Activated gamma-delta T cell treated with anti-CD3 and anti-CD28 coated beads, Interleukin-2, amount 50 U/mL, for 16 hours (primary cell): ENCODE measurements around the gene CLCNKA.
"Not testable (repeated sequence)": the region's sequence is repeated elsewhere in the genome, so short reads cannot be mapped to it uniquely, and the experiment has no call there.

Experiments used
- DNase-seq: peaks from one replicate; pipeline ENCODE4 v3.0.0-alpha.2; 2020; ENCODE audit warnings: low read depth

The CLCNKA gene

DNA sequence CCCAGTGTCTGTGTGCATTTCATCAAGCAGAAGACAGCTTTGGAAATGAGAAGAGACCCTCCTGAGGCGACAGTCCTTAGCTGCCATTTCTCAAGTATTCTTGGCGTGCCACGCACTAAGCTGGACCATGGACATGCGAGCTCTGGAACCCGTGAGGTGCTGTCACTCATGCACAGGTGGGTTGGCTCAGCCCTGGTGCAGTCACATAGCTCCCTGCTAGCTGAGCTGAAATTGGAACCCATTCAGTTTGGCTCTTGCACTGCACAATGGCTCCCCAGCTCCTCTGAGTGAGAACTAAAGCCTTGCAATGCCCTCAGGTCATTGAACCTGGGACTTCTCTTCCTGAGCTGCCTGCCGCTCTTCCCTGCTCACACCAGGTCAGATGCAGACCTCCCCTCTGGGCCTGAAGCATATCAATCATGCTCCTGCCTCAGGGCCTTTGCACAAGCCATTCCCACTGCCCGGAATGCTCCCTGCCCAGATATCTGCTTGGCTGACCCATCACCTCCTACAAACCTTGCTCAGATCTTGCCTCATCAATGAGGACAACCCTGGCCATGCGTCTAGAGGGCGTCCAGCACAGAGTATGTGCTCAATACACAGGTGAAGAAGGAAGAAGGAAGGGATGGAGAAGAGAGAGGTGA is 24.1 kb upstream of the CLCNKA start:
- no peak for DNase-seq

DNA sequence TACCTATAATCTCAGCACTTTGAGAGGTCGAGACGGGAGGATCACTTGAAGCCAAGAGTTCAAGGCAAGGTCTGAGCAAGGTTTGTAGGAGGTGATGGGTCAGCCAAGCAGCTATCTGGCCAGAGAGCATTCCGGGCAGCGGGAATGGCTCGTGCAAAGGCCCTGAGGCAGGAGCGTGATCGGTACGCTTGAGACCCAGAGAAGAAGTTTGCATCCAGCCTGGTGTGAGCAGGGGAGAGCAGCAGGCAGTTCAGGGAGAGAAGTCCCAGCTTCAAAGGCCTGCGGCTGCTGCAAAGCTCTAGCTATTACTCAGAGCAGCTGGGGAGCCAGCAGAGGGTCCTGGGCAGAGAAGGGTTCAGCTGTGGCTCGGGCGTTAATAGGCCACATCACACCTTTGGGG is 22.9 kb upstream of the CLCNKA start:
- DNase-seq = no peak

DNA sequence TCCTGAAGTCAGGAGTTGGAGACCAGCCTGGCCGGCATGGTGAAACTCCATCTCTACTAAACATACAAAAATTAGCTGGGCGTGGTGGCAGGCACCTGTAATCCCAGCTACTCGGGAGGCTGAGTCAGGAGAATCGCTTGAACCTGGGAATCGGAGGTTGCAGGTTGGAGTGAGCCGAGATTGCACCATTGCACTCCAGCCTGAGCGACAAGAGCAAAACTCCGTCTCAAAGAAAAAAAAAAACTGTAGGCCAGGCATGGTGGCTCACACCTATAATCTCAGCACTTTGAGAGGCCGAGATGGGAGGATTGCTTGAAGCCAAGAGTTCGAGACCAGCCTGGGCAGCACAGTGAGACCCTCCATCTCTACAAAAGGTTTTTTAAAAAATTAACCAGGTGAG is 20.6 kb upstream of the CLCNKA start:
- not testable (repeated sequence) for DNase-seq

DNA sequence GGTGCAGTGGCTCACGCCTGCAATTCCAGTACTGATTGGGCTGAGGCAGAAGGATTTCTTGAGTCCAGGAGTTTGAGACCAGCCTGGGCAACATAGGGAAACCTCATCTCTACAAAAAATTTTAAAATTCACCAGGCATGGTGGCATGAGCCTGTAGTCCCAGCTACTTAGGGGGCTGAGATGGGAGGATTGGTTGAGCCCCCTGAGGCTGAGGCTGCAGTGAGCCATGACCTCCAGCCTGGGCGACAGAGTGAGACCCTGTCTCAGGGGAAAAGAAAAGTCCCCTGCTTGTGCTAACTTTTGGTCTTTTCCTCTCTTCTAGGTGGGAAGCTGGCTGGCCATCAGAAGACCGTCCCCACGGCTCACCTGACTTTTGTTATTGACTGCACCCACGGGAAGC is 16.2 kb upstream of the CLCNKA start:
- no peak for DNase-seq

DNA sequence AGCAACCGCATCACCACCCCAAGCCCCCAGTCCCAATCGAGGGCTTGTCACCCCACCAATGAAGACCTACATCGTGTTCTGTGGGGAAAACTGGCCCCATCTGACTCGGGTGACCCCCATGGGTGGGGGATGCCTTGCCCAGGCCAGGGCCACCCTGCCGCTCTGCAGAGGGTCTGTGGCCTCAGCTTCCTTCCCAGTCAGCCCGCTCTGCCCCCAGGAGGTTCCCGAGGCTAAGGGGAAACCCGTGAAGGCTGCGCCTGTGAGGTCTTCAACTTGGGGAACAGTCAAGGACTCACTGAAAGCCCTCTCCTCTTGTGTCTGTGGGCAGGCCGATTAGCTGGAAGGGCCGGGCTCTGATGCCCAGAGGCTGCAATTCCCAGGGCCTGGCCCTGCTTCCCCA is 15.8 kb upstream of the CLCNKA start:
- no peak for DNase-seq

DNA sequence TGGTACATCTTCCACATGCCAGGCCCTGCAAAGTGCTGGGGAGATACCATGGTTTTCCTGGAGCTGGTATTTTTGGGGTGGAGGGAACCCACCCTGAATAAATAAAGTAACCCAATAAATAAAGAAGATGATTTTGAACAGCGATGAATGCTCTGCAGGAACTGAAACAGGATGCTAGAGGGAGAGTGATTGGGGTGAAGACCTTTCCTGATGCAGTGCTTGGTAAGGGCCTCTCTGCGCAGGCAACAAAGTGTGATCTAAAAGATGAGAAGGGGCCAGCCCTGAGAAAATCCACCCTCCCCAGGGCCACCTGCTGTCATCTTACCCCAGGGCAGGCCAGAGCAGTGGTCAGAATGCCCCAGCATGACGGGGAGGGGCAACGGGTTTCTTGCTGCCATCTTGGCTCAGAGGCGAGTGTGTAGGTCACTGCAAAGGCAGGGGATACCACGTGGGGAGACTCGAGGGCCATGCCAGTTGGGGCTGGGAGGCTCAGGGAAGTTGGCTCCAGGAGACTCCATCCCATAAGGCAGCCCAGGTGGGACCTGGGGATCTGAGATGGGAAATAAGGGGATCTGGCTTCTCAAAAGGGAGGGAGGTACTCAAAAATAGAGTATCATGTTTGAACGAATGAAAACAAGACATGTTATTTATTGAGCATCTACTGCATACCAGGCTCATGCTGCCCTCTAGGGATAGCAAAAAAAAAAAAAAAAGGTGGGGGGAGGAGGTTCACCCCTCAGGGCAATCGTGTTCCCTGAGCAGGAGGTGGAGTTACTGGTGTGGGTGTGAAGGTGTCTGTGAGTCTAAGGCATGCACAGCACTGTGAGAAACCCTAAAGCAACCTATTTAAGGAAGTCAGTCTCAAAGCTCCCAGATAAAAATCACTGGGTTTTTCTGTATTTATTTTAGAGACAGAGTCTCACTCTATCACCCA is 15.0 kb upstream of the CLCNKA start:
- no peak for DNase-seq

DNA sequence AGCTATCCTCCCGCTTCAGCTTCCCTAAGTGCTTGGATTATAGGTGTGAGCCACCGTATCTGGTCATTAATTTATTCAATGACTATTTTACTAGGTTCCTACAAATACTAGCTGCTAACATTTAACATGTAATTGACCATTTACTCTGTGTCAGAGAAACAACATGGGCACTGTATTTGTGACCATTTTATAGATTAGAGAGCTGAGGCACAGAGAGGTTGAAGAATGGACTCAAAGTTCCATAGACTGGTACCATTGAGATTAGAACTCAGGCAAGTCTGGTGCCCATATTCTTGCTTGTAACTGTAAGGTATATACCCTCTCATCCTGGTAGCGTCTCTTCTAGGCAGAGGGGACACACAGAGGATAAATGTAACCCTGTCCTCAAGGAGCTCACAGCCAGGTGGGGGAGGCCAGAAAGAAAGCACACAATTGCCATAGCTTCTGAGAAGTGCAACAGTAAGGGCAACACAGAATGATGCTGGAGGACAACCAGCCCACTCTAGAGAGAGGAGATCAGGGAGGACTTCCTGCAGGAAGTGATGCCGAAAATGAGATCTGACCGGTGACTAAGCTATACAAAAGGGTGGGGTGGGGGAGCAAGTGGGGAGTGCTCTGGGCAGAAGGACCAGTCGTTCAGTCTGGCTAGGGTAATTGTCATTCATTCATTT is 14.0 kb upstream of the CLCNKA start:
- DNase-seq = no peak

DNA sequence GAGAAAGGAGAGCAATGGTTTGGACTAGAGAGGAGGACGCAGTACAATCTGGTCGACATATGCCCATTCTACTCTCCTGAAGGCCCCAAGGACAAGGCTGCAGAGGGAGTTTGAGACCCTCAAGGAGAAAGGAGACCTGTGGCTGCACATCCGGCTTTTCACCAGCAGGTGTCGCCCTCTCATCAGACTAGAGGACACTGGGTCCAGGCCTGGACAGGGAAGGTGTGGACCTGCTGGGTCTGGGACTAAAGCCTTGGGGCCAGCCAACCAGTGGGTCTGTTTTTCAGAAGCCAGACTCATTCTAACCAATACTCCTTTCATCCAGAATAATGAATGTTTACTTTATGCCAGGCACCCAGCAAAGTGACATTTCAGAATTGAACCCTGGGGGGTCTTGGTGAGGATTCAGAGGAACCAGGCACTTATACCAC is 12.8 kb upstream of the CLCNKA start:
- peak; percentile 73 for DNase-seq

DNA sequence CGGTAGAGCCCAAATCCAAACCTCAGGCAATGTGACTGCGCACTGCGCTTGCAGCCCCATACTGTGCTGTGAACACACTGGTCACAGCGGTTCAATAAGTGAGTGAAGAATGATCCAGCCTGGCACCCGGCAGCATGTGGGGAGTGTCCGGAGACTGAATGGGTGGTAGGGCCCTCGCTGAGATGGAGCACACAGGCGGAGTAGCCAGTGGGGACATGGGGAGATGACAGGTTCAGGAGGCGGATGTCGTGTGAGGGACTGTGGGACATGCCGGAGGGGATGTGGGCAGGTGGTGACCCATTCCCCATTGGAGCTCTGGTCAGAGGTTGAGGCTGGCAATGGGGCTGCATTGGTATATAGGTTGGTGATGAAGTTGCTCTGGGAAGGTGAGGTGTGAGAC is 12.2 kb upstream of the CLCNKA start:
- no peak for DNase-seq

DNA sequence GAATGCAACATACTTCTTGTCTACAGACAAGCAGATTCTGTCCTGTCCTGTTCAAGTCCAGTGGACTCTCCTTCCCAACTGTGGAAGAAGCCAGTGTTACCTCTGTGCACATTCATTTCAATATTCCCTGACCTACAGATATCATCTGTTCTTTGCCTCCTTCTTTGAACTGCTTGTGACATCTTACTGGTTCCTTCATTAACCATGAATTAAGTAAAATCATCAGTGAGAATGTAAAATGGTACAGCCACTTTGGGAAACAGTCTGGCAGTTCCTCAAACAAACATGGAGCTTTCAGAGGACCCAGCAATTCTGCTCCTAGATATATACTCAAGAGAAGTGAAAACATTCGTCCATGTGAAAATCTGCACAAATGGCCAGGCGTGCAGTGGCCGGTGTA is 11.0 kb upstream of the CLCNKA start:
- DNase-seq = no peak

DNA sequence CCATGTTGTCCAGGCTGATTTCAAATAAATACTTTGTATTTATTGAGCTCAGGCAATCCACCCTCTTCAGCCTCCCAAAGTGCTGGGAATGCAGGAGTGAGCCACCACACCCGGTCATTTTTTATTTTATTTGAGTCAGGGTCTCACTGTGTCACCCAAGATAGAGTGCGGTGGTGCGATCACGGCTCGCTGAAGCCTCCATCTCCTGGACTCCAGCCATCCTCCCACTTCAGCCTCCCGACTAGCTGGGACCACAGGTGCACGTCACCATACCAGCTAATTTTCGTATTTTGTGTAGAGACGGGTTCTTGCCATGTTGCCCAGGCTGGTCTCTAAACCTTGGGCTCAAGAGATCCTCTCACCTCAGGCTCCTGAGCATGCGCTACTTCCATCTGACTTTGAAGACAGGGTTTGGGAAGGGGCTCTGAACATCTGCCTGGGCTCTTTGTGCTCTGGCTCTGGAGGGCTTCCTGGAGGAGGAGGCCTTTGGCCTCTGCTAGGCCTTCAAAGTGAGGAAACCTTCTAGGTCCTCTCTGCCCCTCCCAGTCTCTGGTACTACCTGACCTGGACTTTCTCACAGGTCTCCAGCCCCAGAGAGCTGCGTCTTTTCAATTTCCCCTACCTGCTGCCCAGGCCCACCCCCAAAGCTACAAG is 9.8 kb upstream of the CLCNKA start:
- no peak for DNase-seq

DNA sequence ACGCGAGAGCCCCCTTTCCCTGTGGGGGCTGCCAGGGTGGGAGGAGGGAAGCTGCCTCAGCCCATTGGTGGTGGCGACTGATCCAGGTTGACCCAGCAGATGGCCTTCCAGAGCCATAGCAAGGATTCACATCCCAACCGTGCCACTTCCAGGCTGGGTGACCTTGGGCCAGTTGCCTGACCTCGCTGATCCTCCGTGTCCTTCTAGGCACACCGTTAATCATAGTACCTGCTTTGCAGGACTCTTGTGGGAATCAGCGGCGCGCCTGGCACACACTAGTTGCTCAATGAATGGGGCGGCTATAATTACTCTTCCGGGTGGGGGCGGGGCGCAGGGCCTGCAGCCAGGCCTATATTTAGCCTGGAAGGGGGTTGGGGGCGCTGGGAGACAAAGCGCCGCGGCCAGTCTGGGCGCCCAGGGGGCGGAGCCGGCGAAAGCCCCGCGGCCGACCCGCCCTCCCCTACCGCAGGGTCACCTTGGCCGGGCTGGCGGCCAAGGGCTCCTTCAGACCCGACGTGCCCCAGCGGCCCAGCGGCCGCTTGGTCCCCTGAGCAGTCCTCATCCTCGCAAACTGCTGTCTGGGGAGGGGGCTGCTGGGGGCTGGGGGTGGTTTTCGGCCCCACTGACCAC is 9.1 kb upstream of the CLCNKA start:
- no peak for DNase-seq

DNA sequence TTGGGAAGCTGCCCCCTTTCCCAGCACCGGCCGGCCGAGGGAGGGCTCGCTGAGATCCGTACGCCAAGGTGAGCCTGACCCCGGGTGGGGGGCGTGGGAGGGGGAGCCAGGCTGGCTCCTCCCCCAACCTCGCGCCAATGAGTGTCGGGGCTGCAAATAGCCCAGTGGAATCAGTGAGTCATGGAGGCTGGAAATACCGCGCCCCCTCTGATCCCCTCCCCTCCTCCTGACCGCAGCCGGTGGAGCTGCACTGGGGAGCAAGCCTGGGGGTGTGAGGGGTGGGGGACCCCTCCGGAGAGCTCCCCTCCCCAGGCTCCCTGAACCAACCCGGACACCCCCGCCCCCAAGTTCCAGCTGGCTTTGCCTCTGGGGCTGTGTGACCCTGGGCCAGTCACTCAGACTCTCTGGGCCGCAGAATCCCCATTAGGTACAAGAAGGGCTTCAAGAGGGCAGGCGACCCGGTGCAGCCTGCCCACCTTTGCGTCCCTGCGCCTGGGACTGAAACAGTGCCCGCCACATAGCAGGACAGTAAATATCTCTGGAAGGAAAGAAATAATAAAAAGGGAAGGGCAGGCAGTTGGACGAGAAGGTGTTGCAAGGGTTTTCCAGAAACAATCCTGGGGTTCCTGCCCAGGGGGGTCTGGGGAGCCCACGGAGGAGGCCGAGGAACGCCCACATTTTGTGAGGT is 8.5 kb upstream of the CLCNKA start:
- peak; percentile 38 for DNase-seq

DNA sequence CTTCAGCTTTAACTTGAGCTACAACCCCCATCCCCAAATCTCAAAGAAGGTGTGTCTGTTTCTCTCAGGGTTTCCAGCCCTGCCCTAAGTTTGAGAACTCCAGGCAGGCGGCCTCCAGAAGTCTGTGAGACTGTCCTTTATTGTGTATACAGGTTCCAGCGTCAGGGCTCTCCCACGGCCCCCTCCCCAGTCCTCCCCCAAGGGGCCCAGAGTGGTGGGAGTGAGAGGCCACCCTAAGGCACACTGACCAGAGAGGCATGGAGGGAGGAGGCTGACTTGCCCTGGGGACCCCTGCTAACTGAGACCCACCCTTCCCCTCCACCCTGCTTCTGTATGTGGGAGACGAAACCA is 8.0 kb upstream of the CLCNKA start:
- DNase-seq = no peak

DNA sequence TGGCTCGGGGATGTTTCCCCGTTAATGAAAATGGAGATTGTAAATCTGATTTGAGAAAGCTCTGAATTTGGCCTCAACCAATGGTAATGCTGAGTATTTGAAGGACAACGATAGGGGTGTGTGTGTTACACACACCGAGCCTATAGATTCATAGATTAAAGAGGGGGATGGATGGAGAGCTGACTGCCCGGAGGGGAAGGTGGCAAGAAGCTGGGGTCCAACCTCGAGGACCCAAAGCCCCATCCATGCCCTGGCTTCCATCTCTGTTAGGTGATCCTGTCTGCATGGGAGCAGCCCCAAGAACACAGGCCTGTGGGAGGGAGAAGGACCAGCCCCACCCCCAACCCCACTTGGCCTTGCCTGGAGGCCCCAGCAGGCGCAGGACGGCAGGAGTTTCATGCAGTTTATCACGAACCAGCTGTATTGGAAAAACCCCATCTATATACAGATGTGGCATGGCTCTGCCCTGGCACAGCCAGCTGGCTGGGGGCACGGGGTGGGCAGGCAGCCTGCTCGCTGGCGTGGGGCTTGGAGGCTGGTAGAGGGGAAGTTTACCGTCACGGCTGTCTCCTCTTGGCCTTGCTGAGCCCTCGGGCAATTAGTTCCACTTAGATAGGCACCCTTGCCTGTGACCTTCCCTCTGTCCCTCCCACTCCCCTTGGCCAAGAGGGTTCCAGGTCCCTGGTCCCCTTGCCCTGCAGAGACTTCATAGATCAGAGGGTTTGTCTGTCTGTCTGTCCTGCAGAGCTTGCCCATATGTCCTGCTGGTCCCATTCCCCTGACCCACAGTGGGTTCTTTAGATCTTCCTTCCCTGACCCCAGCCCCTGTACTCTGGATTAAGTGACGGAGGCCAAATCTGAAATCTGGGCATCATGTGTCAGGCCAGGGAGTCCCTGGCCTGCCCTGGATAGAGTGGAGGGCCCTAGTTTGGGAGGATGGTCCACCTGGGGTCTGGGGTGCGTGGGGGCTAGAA is 7.0 kb upstream of the CLCNKA start:
- no peak for DNase-seq

DNA sequence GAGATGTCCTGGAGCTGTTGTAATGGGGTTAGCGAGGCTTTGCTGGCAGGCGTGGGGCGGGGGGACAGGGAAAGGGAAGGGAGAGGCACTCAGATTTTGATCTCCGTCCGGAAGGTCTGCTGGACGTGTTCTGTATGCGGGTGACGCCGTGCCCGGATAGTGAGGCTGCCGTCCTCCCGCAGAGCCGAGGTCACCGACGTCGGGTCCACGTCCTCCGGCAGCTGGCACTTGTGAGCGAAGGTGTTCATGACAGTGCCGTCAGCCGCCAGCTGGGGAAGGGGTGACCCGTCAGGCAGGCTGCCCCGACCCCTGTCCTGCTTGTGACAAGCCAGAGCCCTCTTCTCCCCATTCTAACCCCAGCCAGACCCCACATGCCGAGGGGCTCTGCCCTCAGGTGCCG is 6.3 kb upstream of the CLCNKA start:
- DNase-seq = no peak

DNA sequence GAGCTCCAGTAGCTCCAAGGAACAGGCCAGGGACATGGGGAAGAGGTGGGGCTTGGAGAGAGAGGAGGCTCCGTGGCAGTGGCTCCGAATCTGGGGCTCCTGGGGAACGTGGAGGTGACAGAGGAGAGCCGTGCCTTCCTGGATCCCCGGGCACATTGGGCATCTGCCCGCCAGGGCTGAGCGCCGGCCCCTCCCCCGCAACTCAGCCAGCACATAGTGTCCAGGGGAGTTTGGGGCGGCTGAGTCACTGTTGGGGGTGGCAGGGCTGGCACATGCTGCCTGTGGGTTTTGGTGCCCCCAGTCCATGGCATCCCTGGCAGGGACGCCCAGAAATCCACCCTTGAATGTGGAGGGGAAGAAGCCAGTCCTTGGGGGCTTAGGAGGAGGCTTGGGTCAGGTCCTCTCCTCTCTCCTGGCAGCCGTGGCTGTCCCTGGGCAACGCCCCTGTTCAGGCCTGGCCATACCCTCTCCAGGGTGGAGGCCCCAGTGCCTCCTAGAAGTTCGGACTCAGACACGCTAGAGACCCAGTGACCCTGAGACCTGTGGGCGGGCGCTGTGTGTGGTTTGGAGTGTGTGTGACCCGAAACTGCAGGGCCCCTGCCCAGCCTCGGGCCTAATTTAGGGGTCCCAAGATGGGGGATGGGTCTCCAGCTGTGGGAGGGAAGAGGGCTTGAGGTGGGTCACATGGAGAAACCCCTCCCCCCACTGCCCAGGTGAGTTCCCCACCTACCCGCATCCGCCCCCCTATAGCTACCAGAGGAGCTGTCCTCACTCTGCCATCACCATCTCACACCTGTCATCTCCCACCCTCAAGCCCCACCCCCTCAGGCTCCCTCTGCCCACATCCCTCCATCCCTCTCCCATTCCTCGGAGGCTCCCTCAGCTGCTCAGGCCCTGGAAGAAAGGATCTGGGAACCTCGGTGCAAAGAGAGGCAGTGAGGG is 5.6 kb upstream of the CLCNKA start:
- DNase-seq = no peak

DNA sequence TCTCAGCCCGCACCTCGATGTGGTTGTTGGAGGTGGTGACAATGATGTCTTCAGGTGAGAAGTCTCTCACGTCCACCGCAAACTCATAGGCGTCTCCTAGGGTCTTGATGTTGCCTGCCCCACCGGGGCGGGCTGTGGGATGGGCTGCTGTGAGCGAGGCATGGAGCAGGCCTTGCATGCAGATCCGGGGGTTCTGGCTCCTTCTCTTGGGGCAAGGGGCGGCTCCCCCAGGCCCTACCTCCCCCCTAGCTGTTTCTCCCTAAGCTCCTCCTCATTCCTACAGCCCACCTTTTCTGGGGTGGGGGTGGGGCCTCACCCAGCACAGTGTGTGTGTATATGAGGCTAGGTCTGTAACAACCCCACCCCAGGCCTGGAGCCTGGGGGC is 4.8 kb upstream of the CLCNKA start:
- DNase-seq = no peak
